Uterus (tissue), 2 donors: Measurements from ENCODE around the gene RNFT2.

Experiments
- POLR2A ChIP-seq, 2 donors: fragments of 450-650 bp; IDR thresholded peaks; one replicate each; pipeline ENCODE4 v1.6.1; 2016; ENCODE audit warnings: antibody characterized with exemption in 2 of 2, mild to moderate bottlenecking in 1 of 2, moderate library complexity in 1 of 2
- TF ChIP-seq, protein P1 (sequence below), 4 experiments: fragments of 200-600 bp in 2 of 4; fragments of 450-650 bp in 2 of 4; sonication (generic) in 2 of 4; IDR thresholded peaks; one replicate each; pipeline ENCODE4 v1.5.1; 2016 to 2019; ENCODE audit warnings: antibody characterized with exemption in 4 of 4, mild to moderate bottlenecking in 2 of 4, moderate library complexity in 1 of 4

DNA sequence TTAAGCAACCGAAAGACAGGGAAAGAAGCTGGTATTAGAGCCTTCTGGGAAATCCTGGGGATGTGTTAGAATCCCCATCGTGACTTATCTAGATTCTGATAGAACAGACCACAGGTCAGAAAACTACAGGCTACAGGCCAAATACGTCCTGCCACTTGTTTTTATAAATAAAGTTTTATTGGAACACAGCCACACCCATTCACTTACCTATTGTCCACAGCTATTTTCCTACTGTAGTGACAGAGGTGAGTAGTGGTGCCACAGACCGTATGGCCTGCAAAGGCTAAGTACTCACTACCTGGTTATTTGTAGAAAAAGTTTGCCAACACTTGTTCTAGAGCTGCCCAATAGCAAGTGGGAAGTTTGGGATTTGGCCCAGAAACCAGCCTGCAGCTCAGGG, 89.3 kb downstream of the RNFT2 start:
- TF ChIP-seq POLR2A (IDR thresholded peaks at IDR 0.05) = no peak
- TF ChIP-seq, protein P1, sequence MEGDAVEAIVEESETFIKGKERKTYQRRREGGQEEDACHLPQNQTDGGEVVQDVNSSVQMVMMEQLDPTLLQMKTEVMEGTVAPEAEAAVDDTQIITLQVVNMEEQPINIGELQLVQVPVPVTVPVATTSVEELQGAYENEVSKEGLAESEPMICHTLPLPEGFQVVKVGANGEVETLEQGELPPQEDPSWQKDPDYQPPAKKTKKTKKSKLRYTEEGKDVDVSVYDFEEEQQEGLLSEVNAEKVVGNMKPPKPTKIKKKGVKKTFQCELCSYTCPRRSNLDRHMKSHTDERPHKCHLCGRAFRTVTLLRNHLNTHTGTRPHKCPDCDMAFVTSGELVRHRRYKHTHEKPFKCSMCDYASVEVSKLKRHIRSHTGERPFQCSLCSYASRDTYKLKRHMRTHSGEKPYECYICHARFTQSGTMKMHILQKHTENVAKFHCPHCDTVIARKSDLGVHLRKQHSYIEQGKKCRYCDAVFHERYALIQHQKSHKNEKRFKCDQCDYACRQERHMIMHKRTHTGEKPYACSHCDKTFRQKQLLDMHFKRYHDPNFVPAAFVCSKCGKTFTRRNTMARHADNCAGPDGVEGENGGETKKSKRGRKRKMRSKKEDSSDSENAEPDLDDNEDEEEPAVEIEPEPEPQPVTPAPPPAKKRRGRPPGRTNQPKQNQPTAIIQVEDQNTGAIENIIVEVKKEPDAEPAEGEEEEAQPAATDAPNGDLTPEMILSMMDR (IDR thresholded peaks at IDR 0.05) = no peak
